Stimulated activated CD8-positive, alpha-beta memory T cell treated with anti-CD3 and anti-CD28 coated beads, Interleukin-4, amount 100 ng/mL, for 4 hours (primary cell): ENCODE results near the gene SETBP1.

ENCODE experiments used
- DNase-seq, 2 donors: peaks; one replicate each; pipeline ENCODE4 v3.0.0-alpha.2; 2020; ENCODE audit warnings: low read depth in 2 of 2, low spot score in 1 of 2

SETBP1 gene

GRCh38 chr18:45059695-45060094, 379.0 kb downstream of the SETBP1 start:
- no peak for DNase-seq

GRCh38 chr18:45060102-45060501, 379.4 kb downstream of the SETBP1 start:
- no peak for DNase-seq

GRCh38 chr18:45061359-45061758, 380.7 kb downstream of the SETBP1 start:
- no peak for DNase-seq

- no peak for DNase-seq
These were observed 382.8 kb downstream of the SETBP1 start for GRCh38 chr18:45063246-45064038.

- no peak for DNase-seq
These were observed 385.5 kb downstream of the SETBP1 start for GRCh38 chr18:45066210-45066609.

GRCh38 chr18:45066886-45067285, 386.2 kb downstream of the SETBP1 start:
- DNase-seq: no peak

- DNase-seq: no peak
These were observed 387.9 kb downstream of the SETBP1 start for GRCh38 chr18:45068400-45069094.

- no peak for DNase-seq
These were observed 388.9 kb downstream of the SETBP1 start for GRCh38 chr18:45069546-45069945.

- no peak for DNase-seq
These were observed 391.3 kb downstream of the SETBP1 start for GRCh38 chr18:45071956-45072355.

- DNase-seq: no peak
These were observed 392.9 kb downstream of the SETBP1 start for GRCh38 chr18:45073556-45073955.

GRCh38 chr18:45081566-45082181, 401.0 kb downstream of the SETBP1 start:
- no peak for DNase-seq

GRCh38 chr18:45083226-45083855, 402.7 kb downstream of the SETBP1 start:
- DNase-seq: no peak

- no peak for DNase-seq
These were observed 403.5 kb downstream of the SETBP1 start for GRCh38 chr18:45084206-45084605.

- no peak for DNase-seq
These were observed 405.4 kb downstream of the SETBP1 start for GRCh38 chr18:45085916-45086624.

GRCh38 chr18:45086777-45087176, 406.1 kb downstream of the SETBP1 start:
- no peak for DNase-seq

GRCh38 chr18:45090526-45091140, 409.9 kb downstream of the SETBP1 start:
- DNase-seq: no peak

- no peak for DNase-seq
These were observed 419.8 kb downstream of the SETBP1 start for GRCh38 chr18:45100321-45101105.

GRCh38 chr18:45102126-45102525, 421.4 kb downstream of the SETBP1 start:
- no peak for DNase-seq

- DNase-seq: no peak
These were observed 422.2 kb downstream of the SETBP1 start for GRCh38 chr18:45102863-45103262.
